ENCODE measurements around the gene ILK. TPM values are rescaled to one million over a fixed set of nuclear protein-coding genes. Genes with fewer than 3 reads are reported as not detected.

ILK gene
- total RNA-seq, 1 experiment from 2014 or later = 117 TPM

- intact Hi-C loops (cut with micrococcal nuclease; ENCODE audit: unreplicated experiment) = no loop called here
- Mint-ChIP-seq H3K36me3 (ENCODE audit: insufficient read depth, unreplicated experiment) (peaks cover 5% of the 10 kb centered on the region), H3K27ac (ENCODE audit: unreplicated experiment) (no peak overlapping the region), H3K4me1 (ENCODE audit: low read depth, unreplicated experiment) (no peaks in the 10 kb centered on the region), H3K27me3 (ENCODE audit: insufficient read depth, unreplicated experiment) (no peaks in the 10 kb centered on the region), H3K9me3 (ENCODE audit: unreplicated experiment) (no peaks in the 10 kb centered on the region), H3K4me3 (ENCODE audit: unreplicated experiment) (no peak overlapping the region)
- BruUV-seq (replicated peaks) = no TSS peak
- ChIA-PET CTCF (no interaction called here), POLR2A (no interaction called here)
- Histone ChIP-seq H3K27me3 (replicated peaks; ENCODE audit: control insufficient read depth, insufficient read depth, low read length) (no peaks in the 10 kb centered on the region), H3K4me3 (ENCODE audit: low read depth, low read length) (no peak overlapping the region), H3K4me1 (no peaks in the 10 kb centered on the region), H3K9me3 (no peaks in the 10 kb centered on the region), H3K36me3 (ENCODE audit: control insufficient read depth, insufficient read depth, low read length) (no peaks in the 10 kb centered on the region)
- DNase-seq = no peak
- TF ChIP-seq CTCF (IDR thresholded peaks at IDR 0.05; ENCODE audit: insufficient read depth in 1 of 2, low read depth in 1 of 2, low read length in 1 of 2, severe bottlenecking in 1 of 2, unreplicated experiment in 1 of 2) = peak in 1 of 2 experiments; percentile 1
Observed at GRCh38 chr11:6622261-6623171, 18.9 kb downstream of the ILK start.

GRCh38 chr11:6623391-6624363, 20.1 kb downstream of the ILK start:
- H3K36me3 ChIP-seq (ENCODE audit: control insufficient read depth, insufficient read depth, low read length) = no peaks in the 10 kb centered on the region
- no peak overlapping the region for H3K4me3 ChIP-seq (ENCODE audit: low read depth, low read length)
- Mint-ChIP-seq H3K9me3 (ENCODE audit: unreplicated experiment) (no peaks in the 10 kb centered on the region), H3K4me1 (ENCODE audit: low read depth, unreplicated experiment) (no peaks in the 10 kb centered on the region), H3K36me3 (ENCODE audit: insufficient read depth, unreplicated experiment) (peaks cover 5% of the 10 kb centered on the region), H3K27me3 (ENCODE audit: insufficient read depth, unreplicated experiment) (no peaks in the 10 kb centered on the region), H3K4me3 (ENCODE audit: unreplicated experiment) (no peak overlapping the region), H3K27ac (ENCODE audit: unreplicated experiment) (no peak overlapping the region)
- no peak for TF ChIP-seq CTCF (IDR thresholded peaks at IDR 0.05; ENCODE audit: insufficient read depth in 1 of 2, low read depth in 1 of 2, low read length in 1 of 2, severe bottlenecking in 1 of 2, unreplicated experiment in 1 of 2)
- POLR2A ChIA-PET = no interaction called here
- no peaks in the 10 kb centered on the region for H3K9me3 ChIP-seq
- no peaks in the 10 kb centered on the region for H3K27me3 ChIP-seq (replicated peaks; ENCODE audit: control insufficient read depth, insufficient read depth, low read length)
- CTCF ChIA-PET = interaction anchor here (1.6 kb wide), 2 partner anchors 15 to 60 kb away, joined by 3 to 4 read pairs; partner anchors contain the start of gene MRPL17
- no peaks in the 10 kb centered on the region for H3K4me1 ChIP-seq
- no peak for DNase-seq
- BruUV-seq (replicated peaks) = no TSS peak
- intact Hi-C loops (cut with micrococcal nuclease; ENCODE audit: unreplicated experiment) = no loop called here

- H3K4me3 Mint-ChIP-seq (ENCODE audit: unreplicated experiment) = no peak overlapping the region
Observed at GRCh38 chr11:6625156-6625831, 21.7 kb downstream of the ILK start.

More at GRCh38 chr11:6625156-6625831, 21.7 kb downstream of the ILK start:
- no TSS peak for BruUV-seq (replicated peaks)
- Histone ChIP-seq H3K9me3 (no peaks in the 10 kb centered on the region), H3K36me3 (ENCODE audit: control insufficient read depth, insufficient read depth, low read length) (no peaks in the 10 kb centered on the region), H3K4me3 (ENCODE audit: low read depth, low read length) (no peak overlapping the region), H3K4me1 (peaks cover 3% of the 10 kb centered on the region; the same call in 1 of the 2 replicates), H3K27me3 (replicated peaks; ENCODE audit: control insufficient read depth, insufficient read depth, low read length) (no peaks in the 10 kb centered on the region)
- no peaks in the 10 kb centered on the region for H3K4me1 Mint-ChIP-seq (ENCODE audit: low read depth, unreplicated experiment)
- intact Hi-C loops (cut with micrococcal nuclease; ENCODE audit: unreplicated experiment) = no loop called here
- no peak for DNase-seq
- no peak overlapping the region for H3K27ac Mint-ChIP-seq (ENCODE audit: unreplicated experiment)
- POLR2A ChIA-PET = no interaction called here
- no peaks in the 10 kb centered on the region for H3K27me3 Mint-ChIP-seq (ENCODE audit: insufficient read depth, unreplicated experiment)
- no peak for TF ChIP-seq CTCF (IDR thresholded peaks at IDR 0.05; ENCODE audit: insufficient read depth in 1 of 2, low read depth in 1 of 2, low read length in 1 of 2, severe bottlenecking in 1 of 2, unreplicated experiment in 1 of 2)
- no peaks in the 10 kb centered on the region for H3K9me3 Mint-ChIP-seq (ENCODE audit: unreplicated experiment)
- H3K36me3 Mint-ChIP-seq (ENCODE audit: insufficient read depth, unreplicated experiment) = peaks cover 5% of the 10 kb centered on the region
- CTCF ChIA-PET = interaction anchor here (1.6 kb wide), 2 partner anchors 13 to 58 kb away, joined by 3 to 4 read pairs; partner anchors contain the start of gene MRPL17

Measured in Caco-2 (cell line).